Stimulated activated CD8-positive, alpha-beta memory T cell treated with anti-CD3 and anti-CD28 coated beads, Interleukin-4, amount 100 ng/mL, for 24 hours (primary cell): ENCODE results near the gene ADGRG6.
"Not testable (repeated sequence)": the region's sequence is repeated elsewhere in the genome, so short reads cannot be mapped to it uniquely, and the experiment has no call there.

Experiments
- DNase-seq: peaks from one replicate; pipeline ENCODE4 v3.0.0-alpha.2; 2020; ENCODE audit warnings: low read depth

Gene ADGRG6

GRCh38 chr6:142446576-142446975 is 144.8 kb downstream of the ADGRG6 start:
- DNase-seq = no peak

DNA sequence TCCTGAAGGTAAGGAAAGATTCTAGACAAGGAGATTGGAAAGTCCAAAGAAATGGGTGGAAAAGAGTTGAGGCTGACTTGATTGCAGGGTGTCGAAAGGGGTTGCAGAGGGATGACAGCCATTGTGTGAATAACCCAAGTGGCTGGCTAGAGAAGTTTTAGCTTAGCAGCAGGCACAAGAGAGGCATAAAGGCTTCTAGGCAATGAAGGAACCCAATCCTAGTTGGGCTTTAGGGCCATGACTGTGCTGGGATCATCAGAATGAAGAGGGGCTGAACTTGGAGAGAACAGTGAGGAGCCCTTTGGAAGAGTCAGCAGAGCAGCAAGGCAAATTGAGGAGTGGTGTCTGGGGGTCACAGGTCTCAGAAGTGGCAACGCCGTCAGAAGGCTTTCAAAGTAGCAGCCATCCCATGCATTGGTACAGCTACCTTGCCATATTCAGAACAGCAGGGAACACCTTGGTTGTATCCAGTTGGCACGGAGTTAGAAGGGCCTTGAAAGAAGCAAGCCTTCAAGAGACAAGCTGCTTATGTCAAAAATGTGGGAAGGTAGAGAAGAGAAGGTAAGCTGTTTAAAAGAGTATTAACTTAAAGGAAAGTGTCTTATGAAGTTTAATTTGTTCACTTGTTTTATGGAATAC is 146.4 kb downstream of the ADGRG6 start:
- DNase-seq = no peak

GRCh38 chr6:142450856-142451255 is 149.0 kb downstream of the ADGRG6 start:
- DNase-seq = not testable (repeated sequence)

DNA sequence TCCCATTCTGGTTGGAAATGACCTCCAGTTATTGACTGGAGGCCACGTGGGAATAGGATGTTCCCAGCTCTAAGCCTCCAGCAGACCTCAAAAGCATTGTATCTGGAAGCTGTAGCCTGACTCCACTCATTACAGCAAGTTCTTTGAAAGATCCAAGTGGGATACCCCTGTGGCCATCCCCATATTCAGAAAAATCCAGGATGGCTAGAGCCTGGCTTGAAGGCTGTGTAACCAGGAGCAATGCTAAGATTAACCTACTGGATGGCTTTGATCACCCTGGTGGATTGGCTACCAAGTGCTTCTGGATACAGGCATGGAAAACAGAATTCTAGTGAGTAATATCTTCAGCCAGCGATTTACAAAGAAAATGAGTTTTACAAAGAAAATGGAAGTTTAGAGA is 151.2 kb downstream of the ADGRG6 start:
- DNase-seq = no peak

DNA sequence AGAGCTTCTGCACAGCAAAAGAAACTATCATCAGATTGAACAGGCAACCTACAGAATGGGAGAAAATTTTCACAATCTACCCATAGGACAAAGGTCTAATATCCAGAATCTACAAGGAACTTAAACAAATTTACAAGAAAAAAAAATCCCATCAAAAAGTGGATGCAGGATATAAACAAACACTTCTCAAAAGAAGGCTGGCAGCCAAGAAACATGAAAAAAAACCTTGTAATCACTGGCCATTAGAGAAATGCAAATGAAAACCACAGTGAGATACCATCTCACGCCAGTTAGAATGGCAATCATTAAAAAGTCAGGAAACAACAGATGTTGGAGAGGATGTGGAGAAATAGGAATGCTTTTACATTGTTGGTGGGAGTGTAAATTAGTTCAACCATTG is 152.4 kb downstream of the ADGRG6 start:
- not testable (repeated sequence) for DNase-seq

- DNase-seq = not testable (repeated sequence)
These were observed 153.0 kb downstream of the ADGRG6 start for GRCh38 chr6:142454848-142455247.

DNA sequence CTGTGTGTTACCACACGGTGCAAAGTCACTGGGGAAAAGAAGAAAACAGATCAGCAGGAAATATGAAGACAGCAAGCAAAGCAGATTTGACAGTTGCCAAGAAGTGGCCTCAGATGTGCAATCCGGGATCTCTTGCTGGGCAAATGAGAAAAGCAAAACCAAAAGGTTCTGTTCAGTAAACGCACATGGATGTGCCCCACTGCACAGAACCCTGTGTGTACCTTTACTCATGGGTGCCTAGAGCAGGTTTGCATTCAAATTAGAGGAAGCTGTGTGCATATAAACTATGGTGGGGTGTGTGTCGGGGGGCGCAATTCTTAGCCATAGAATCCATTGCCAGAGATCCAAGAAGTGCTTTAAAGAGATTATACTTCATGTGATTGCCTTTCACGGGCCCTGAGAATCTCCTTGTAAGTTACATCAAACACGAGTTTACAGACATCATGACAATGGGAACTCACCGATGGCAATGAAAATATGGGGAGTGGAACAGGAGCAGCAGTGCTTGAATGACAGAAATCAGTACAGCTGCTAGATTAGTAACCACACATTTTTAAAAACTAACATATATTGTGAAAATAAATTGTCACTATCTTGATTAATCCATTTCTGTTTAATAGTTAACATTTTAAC is 154.3 kb downstream of the ADGRG6 start:
- no peak for DNase-seq

GRCh38 chr6:142457638-142458406 is 156.0 kb downstream of the ADGRG6 start:
- no peak for DNase-seq

DNA sequence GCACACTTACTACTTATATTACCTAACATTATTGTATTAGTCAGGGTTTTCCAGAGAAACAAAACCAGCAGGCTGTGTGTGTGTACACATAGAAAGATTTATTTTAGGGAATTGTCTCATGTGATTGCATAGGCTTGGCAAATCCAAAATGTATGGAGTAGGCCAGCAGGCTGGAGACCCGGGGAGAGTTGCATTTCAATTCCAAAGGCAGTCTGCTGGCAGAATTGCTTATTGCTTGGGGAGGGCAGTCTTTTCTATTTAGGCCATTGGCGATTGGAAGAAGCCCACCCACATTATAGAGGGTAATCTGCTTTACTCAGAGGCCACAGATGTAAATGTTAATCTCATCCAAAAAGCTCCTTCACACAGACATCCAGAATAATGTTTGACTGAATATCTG is 157.0 kb downstream of the ADGRG6 start:
- DNase-seq = no peak

DNA sequence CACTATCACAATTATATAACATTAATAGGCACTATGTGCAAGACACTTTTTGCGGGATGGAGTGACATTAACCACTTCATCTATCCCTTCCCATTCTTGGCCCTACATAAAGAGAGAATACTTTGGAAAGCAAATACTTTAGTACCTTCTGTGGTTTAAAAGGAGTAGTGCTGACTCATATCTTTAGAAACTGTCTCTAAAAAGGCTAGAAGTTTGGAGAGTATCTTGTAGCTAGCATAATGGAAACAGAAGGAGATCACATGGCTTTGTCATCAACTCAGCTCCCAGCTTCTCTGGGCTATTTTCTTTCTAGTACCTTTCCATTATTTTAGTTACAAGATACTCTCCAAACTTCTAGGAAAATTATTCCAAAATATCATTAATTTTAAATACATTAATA is 157.5 kb downstream of the ADGRG6 start:
- DNase-seq = no peak

DNA sequence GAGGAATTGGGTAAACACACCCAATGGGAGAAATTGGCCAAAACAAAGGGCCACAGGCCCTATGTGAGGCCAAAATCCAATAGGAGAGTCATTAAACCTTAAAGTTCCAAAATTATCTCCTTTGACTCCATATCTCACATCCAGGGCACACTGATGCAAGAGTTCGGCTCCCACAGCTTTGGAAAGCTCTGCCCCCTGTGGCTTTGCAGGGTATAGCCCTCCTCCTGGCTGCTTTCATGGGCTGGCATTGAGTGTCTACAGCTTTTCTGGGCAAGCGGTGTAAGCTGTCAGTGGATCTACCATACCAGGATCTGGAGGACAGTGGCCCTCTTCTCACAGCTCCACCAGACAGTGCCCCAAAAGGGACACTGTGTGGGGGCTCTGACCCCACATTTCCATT is 160.5 kb downstream of the ADGRG6 start:
- no peak for DNase-seq

DNA sequence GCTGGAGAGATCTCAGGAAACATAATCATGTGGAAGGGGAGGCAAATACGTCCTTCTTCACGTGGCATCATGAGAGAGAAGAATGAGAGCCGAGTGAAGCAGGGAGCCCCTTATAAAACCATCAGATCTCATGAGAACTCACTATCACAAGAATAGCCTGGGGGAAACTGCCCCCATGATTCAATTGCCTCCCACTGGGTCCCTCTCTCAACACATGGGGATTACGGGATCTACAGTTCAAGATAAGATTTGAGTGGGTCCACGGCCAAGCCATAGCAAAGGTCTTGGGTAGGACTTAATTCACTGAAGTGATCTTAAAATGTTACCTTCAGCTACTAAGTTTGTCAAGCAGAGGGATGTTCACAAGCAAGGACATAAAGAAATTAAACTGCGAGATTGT is 162.2 kb downstream of the ADGRG6 start:
- no peak for DNase-seq

DNA sequence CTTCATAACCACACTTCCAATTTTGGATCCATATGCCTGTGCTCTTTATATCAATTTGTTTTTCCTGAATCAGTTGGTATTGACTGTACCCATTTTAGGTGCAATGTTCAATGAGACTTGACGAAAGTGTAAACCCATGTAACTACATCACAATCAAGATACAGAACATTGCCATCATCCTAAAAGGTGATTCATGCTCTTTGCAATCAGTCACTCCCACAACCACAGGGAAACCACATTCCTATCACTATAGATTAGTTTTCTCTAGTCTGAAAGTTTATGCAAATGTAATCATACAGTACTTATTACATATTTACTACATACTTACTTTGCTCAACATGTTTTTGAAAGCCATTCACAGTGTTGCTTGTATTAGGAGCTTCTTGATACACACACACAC is 167.4 kb downstream of the ADGRG6 start:
- no peak for DNase-seq

DNA sequence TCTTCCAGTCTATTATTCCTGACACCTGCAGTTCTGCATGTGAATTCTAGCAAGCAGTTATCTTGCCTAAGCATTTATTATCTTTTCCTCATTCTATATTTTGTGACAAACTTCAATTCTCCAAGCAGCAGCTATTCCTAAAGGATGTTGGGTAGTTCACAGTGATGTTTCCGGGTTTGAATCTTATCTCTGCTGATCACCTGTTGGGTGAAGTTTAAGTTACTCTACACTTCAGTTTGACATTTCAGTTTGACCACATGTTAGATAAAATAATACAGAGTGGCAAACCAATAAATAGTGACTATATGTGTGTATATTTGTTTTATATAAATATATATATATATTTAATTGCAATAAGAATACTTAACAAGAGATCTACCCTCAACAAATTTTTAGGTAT is 168.6 kb downstream of the ADGRG6 start:
- no peak for DNase-seq

- DNase-seq = no peak
These were observed 172.9 kb downstream of the ADGRG6 start for GRCh38 chr6:142474531-142475289.

GRCh38 chr6:142476452-142476851 is 174.6 kb downstream of the ADGRG6 start:
- no peak for DNase-seq

- no peak for DNase-seq
These were observed 176.3 kb downstream of the ADGRG6 start for GRCh38 chr6:142478117-142478516.

DNA sequence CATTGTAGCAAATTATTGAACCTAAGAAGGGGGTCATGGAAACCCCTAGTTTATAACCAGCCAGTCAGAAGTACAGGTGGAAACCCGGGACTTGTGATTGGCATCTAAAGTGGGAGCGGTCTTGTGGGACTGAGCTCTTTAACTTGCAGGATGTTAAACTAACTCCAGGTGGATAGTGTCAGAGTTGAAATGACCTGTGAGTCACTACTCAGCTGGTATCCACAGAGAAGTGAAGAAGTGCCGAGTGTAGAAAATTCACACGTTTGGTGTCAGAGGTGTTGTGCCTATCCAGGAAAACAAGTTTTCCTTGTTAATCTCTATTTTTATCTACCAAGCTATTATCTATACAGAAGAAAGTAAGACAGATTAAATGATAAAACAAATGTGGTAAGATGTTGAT is 179.7 kb downstream of the ADGRG6 start:
- DNase-seq = no peak

DNA sequence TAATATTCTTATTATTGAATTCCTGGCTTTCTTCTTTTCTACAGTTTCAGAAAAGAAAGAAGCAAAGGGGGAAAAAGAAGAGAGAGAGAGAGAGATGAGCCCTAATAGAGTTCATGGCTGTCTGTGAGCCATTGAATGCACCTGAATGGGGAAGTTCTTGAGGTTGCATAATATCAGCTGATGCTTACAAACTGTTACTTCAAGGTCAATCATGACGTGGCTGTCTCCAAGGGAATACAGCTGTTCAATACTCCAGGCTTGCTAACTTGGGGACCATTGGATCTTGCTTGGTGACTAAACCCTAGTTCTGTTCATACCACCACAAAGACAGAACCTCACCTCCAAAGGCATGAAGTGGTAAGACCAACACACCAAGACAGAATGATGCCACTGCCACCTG is 180.4 kb downstream of the ADGRG6 start:
- DNase-seq = no peak

GRCh38 chr6:142482974-142483373 is 181.2 kb downstream of the ADGRG6 start:
- DNase-seq = no peak

GRCh38 chr6:142485256-142485655 is 183.4 kb downstream of the ADGRG6 start:
- DNase-seq = no peak

DNA sequence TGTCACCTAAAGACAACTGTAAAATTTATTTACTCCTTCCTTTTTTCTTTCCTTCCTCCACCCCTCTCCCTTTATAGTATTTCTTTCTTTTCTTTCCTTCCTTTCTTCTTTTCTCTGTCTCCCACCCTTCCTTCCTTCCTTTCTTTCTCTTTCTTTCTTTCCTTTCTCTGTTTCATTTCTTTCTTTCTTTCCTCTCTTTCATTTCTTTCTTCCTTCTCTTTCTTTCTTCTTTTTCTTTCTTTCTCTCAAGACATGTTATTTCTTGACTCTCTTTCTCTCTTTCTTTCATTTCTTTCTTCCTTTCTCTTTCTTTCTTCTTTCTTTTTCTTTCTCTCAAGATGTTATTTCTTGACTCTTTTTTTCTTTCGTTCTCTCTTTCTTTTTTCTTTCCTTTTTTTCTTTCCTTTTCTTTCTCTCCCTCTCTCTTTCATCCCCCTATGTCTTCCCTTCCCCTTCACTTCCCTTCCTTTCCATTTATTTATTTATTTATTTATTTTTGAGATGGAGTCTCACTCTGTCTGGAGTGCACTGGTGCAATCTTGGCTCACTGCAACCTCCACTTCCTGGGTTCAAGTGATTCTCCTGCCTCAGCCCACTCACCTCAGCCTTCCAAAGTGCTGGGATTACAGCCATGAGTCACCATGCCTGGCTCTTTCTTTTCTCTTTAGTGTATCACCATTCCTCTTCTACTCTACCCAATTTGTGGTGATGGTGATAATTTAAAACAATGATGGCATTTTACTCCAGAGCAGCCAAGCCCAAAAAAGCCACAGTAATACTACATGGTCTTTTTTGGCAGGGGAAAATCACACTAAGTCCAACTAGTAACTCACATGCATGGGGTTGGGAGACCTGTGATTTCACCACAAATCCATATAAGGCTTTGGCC is 188.2 kb downstream of the ADGRG6 start:
- no peak for DNase-seq
